ENCODE results near the gene OR1N1. TPM values are rescaled to one million over a fixed set of nuclear protein-coding genes. Genes with fewer than 3 reads are reported as not detected.

The OR1N1 gene
- total RNA-seq, 1 experiment from 2014 or later, result not detected

DNA sequence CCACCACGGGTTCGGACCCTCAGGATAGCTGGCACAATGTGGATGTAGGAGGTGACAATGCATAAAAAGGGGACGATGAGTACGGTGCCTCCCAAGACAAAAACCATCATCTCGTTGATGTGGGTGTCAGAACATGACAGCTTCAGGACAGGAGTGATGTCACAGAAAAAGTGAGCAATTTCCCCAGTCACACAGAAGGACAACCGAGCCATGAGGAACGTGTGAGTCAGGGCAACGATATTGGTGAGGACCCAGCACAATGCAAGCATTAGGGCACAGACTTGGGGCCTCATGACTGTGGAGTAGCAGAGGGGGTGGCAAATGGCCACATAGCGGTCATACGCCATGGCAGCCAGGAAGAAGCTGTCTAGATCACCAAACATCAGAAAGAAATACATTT lies 491 bp downstream of the OR1N1 start:
- Mint-ChIP-seq H3K36me3 (ENCODE audit: insufficient read depth in 1 of 3, low read depth in 3 of 3) (peaks cover 0 to 22% (median 0%) of the 10 kb centered on the region in 3 experiments; a peak in 5 of 7 replicates), H3K4me1 (no peaks in the 10 kb centered on the region)
- peaks cover 75% of the 10 kb centered on the region for H3K9me3 ChIP-seq (ENCODE audit: control insufficient read depth, low read depth, low read length)

More for the DNA sequence above, 491 bp downstream of the OR1N1 start:
- Histone ChIP-seq H3K4me2 (ENCODE audit: insufficient read depth, insufficient read length, low read length) (no peak overlapping the region), H3K23ac (ENCODE audit: insufficient read length, low read depth, low read length) (no peak overlapping the region), H2BK120ac (ENCODE audit: low read depth, low read length, poor library complexity, severe bottlenecking) (no peak overlapping the region), H4K20me1 (ENCODE audit: control insufficient read depth, insufficient read depth, insufficient read length) (no peaks in the 10 kb centered on the region), H4K91ac (ENCODE audit: insufficient read length, low read depth, low read length) (no peak overlapping the region), H3K23me2 (ENCODE audit: insufficient read length, low read depth, low read length, poor library complexity, severe bottlenecking) (no peaks in the 10 kb centered on the region), H3K4me1 (ENCODE audit: insufficient read depth, low read length) (no peaks in the 10 kb centered on the region), H3K56ac (ENCODE audit: insufficient read length, low read depth, low read length) (no peak overlapping the region), H3K18ac (ENCODE audit: insufficient read length, low read depth, low read length) (no peak overlapping the region), H2BK20ac (ENCODE audit: low read depth, low read length, poor library complexity, severe bottlenecking) (no peak overlapping the region), H3K14ac (ENCODE audit: insufficient read depth, low read length) (no peak overlapping the region), H3K27me3 (ENCODE audit: insufficient read depth, low read length) (no peaks in the 10 kb centered on the region), H3K4ac (ENCODE audit: low read depth, low read length) (no peak overlapping the region), H4K8ac (replicated peaks; ENCODE audit: insufficient read length, low read depth, low read length) (no peak overlapping the region), H2AFZ (ENCODE audit: low read length) (no peak overlapping the region), H3T11ph (ENCODE audit: low read length) (no peak overlapping the region), H3K9ac (ENCODE audit: extremely low read depth, insufficient read length, low read length) (no peak overlapping the region), H2BK5ac (ENCODE audit: insufficient read length, low read length) (no peak overlapping the region), H3K79me1 (ENCODE audit: insufficient read depth, low read depth, low read length, poor library complexity, severe bottlenecking) (no peaks in the 10 kb centered on the region), H2AK5ac (ENCODE audit: insufficient read length, low read length) (no peak overlapping the region), H2BK15ac (ENCODE audit: low read depth, low read length) (no peak overlapping the region), H3K79me2 (ENCODE audit: insufficient read depth, low read length) (no peaks in the 10 kb centered on the region; the same call in 1 of the 2 replicates), H2BK12ac (ENCODE audit: insufficient read length, low read depth, low read length) (no peak overlapping the region), H4K5ac (ENCODE audit: insufficient read length, low read depth, low read length) (no peak overlapping the region), H3K27ac (ENCODE audit: insufficient read length, low read depth, low read length) (no peak overlapping the region)
- Mint-ChIP-seq H3K27ac (no peak overlapping the region), H3K4me3 (no peak overlapping the region), H3K27me3 (ENCODE audit: low read depth) (peaks cover 3% of the 10 kb centered on the region; the same call in 1 of the 2 replicates), H3K9me3 (peaks cover 74 to 80% of the 10 kb centered on the region in 2 experiments)
- no peak for DNase-seq
- no CpG with 5 or more reads among the region's 10 CpGs for WGBS (ENCODE audit: extremely low coverage, insufficient read length, low lambda C conversion rate)
- TF ChIP-seq CTCF (conservative IDR thresholded peaks at IDR 0.05), result no peak

Data from H9 (cell line).